Measurements from ENCODE around the gene TBC1D20.

- no peak for TF ChIP-seq CTCF (IDR thresholded peaks at IDR 0.05 in 2 of 3, conservative IDR thresholded peaks at IDR 0.05 in 1 of 3; ENCODE audit: borderline replicate concordance in 1 of 3, insufficient read depth in 1 of 3, low read depth in 2 of 3, low read length in 2 of 3)
- no peak for TF ChIP-seq EZH2 (IDR thresholded peaks at IDR 0.05)
- no peak for TF ChIP-seq ATF3 (IDR thresholded peaks at IDR 0.05)
- no peak for TF ChIP-seq ELF1 (IDR thresholded peaks at IDR 0.05; ENCODE audit: borderline replicate concordance, low read depth)
- no peak for TF ChIP-seq POLR2A (IDR thresholded peaks at IDR 0.05; ENCODE audit: borderline replicate concordance, extremely low read depth, insufficient read depth, insufficient read length)
- TF ChIP-seq ZNF274 (IDR thresholded peaks at IDR 0.05; ENCODE audit: low read depth, low read length): no peak
- TF ChIP-seq, protein P1, sequence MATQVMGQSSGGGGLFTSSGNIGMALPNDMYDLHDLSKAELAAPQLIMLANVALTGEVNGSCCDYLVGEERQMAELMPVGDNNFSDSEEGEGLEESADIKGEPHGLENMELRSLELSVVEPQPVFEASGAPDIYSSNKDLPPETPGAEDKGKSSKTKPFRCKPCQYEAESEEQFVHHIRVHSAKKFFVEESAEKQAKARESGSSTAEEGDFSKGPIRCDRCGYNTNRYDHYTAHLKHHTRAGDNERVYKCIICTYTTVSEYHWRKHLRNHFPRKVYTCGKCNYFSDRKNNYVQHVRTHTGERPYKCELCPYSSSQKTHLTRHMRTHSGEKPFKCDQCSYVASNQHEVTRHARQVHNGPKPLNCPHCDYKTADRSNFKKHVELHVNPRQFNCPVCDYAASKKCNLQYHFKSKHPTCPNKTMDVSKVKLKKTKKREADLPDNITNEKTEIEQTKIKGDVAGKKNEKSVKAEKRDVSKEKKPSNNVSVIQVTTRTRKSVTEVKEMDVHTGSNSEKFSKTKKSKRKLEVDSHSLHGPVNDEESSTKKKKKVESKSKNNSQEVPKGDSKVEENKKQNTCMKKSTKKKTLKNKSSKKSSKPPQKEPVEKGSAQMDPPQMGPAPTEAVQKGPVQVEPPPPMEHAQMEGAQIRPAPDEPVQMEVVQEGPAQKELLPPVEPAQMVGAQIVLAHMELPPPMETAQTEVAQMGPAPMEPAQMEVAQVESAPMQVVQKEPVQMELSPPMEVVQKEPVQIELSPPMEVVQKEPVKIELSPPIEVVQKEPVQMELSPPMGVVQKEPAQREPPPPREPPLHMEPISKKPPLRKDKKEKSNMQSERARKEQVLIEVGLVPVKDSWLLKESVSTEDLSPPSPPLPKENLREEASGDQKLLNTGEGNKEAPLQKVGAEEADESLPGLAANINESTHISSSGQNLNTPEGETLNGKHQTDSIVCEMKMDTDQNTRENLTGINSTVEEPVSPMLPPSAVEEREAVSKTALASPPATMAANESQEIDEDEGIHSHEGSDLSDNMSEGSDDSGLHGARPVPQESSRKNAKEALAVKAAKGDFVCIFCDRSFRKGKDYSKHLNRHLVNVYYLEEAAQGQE (IDR thresholded peaks at IDR 0.05; ENCODE audit: low read depth): no peak
- no peak for TF ChIP-seq SIN3A (IDR thresholded peaks at IDR 0.05; ENCODE audit: low read depth)
- no peak for TF ChIP-seq CEBPB (IDR thresholded peaks at IDR 0.05; ENCODE audit: low read depth)
- no peak for TF ChIP-seq YY1 (IDR thresholded peaks at IDR 0.05; ENCODE audit: extremely low read depth, insufficient replicate concordance, low read depth, low read length)
- no peak for TF ChIP-seq CBX3 (IDR thresholded peaks at IDR 0.05; ENCODE audit: low read depth)
Measured at GRCh38 chr20:460180-460579, 2.2 kb downstream of the TBC1D20 start.
